ENCODE data around the gene RAB31.
A peak's percentile ranks its signal among the peaks of the same experiment; 100 is the strongest.

RAB31 gene

DNA sequence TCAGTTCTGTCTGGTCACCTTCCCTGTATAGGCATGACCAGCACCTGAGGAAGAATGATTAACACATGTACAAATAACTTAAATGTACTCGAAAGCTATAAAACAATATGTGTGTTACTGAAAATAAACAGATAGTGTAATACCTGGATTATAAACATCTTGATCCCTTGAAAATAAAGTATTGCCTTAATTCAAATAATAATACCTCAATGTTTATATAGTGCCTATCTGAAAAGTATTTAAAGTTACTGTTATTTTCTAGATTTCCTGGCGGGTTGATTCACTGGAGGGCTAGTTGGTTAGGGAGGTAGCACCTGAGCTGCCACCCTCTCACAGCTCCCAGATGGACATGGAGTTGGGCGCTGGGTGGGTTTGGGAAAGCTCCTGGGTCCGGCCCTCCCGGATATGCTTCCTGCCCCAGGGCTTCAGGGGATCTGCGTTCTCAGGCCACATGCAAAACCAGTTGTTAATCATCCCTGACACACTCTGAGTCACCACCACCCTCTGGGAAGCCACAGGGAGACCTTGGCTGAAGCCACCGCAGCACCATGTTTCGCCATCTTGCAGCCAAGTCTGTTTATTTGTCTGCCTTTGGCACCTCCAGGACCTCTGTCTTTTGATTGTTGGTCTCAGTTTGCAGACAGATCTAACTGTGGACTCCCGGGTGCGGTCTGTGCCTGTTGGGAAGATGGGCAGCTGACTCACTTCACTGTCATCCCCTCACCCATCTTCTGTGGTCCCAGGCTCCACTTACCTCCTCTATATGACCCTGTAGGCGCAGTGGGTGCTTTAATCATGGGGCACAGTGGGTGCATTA lies 35.3 kb downstream of the RAB31 start:
- Histone ChIP-seq H3K4me1 (ENCODE audit: control insufficient read depth, insufficient read depth, low read depth, low read length) (peaks cover 15% of the 10 kb centered on the region), H3K36me3 (ENCODE audit: control insufficient read depth in 1 of 2, insufficient read depth in 2 of 2, low read depth in 1 of 2, low read length in 2 of 2) (no peaks in the 10 kb centered on the region), H3K9ac (ENCODE audit: low read length) (peak overlapping the region; percentile 49), H3K14ac (ENCODE audit: low read length in 2 of 2) (no peak overlapping the region), H4K91ac (ENCODE audit: low read length) (no peak overlapping the region), H2BK12ac (ENCODE audit: low read length in 2 of 2) (peak overlapping the region in 1 of 2 experiments; percentile 57), H3K79me1 (replicated peaks; ENCODE audit: low read length, poor library complexity, severe bottlenecking) (peaks cover 4% of the 10 kb centered on the region), H3K18ac (ENCODE audit: low read depth in 1 of 2, low read length in 2 of 2) (peak overlapping the region in 1 of 2 experiments; percentile 65), H2AFZ (ENCODE audit: low read depth, low read length) (no peak overlapping the region), H4K8ac (ENCODE audit: low read length) (peak overlapping the region; percentile 10), H3K27ac (ENCODE audit: low read length, poor library complexity, severe bottlenecking) (peak overlapping the region; percentile 59), H3K4ac (ENCODE audit: low read depth in 1 of 2, low read length in 2 of 2) (peak overlapping the region in 1 of 2 experiments; percentile 26), H3K4me2 (ENCODE audit: low read length, poor library complexity, severe bottlenecking) (peak overlapping the region; percentile 2), H3K27me3 (ENCODE audit: control insufficient read depth in 1 of 2, insufficient read depth in 1 of 2, low read length in 2 of 2) (no peaks in the 10 kb centered on the region), H3K9me3 (ENCODE audit: control insufficient read depth, low read length) (no peaks in the 10 kb centered on the region), H2BK120ac (ENCODE audit: low read depth, low read length) (peak overlapping the region; percentile 57), H3K4me3 (ENCODE audit: insufficient read depth in 1 of 2, low read depth in 1 of 2, low read length in 2 of 2) (peak overlapping the region in 1 of 2 experiments; percentile 48), H2BK5ac (ENCODE audit: low read depth, low read length, poor library complexity, severe bottlenecking) (no peak overlapping the region), H2AK5ac (ENCODE audit: low read length, severe bottlenecking) (no peak overlapping the region), H3K23ac (ENCODE audit: low read length in 2 of 2) (no peak overlapping the region), H2BK15ac (ENCODE audit: low read depth, poor library complexity, severe bottlenecking) (peak overlapping the region; percentile 34)
- peak; percentile 98 for DNase-seq
- 7% methylated on average over 10 of the region's 11 CpGs for WGBS

DNA sequence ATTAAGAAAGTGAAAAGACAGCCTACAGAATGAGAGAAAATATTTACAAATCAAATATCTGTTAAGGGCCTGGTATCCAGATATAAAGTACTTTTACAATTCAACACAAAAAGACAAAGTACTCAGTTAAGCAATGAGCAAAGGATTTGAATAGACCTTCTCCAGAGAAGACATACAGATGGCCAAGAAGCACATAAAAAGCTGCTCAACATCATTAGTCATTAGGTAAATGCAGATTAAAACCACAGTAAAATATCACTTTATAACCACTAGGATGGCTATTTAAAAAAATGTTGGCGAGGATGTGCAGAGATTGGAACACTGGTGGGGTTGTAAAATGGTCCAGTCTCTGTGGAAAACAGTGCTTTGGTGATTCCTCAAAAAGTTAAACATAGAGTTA lies 38.9 kb downstream of the RAB31 start:
- WGBS = no CpG with 5 or more reads among the region's 1 CpG

DNA sequence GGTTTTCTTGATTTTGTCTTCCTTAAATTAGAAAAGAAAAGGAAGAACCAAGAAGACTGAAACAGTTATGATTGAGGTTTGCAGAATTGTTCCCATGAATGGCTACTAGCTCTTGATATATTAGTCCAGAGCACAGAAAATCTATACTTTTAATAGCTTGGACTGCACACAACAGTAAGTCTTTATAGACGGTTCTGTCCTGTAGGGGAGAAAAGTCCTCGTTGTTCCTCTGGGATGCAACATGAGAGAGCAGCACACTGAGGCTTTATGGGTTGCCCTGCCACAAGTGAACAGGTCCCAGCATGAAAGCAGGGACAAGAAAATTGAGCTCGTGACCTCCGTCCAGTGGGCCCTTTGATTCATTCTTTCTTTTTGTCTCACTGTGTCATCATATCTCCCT lies 41.5 kb downstream of the RAB31 start:
- Histone ChIP-seq H2BK120ac (ENCODE audit: low read depth, low read length) (no peak overlapping the region), H2BK5ac (ENCODE audit: low read depth, low read length, poor library complexity, severe bottlenecking) (no peak overlapping the region), H2BK12ac (ENCODE audit: low read length in 2 of 2) (no peak overlapping the region), H3K14ac (ENCODE audit: low read length in 2 of 2) (no peak overlapping the region), H2AFZ (ENCODE audit: low read depth, low read length) (no peak overlapping the region), H3K9ac (ENCODE audit: low read length) (no peak overlapping the region), H3K4me3 (ENCODE audit: insufficient read depth in 1 of 2, low read depth in 1 of 2, low read length in 2 of 2) (no peak overlapping the region), H3K27me3 (ENCODE audit: control insufficient read depth in 1 of 2, insufficient read depth in 1 of 2, low read length in 2 of 2) (no peaks in the 10 kb centered on the region), H3K23ac (ENCODE audit: low read length in 2 of 2) (no peak overlapping the region), H3K4ac (ENCODE audit: low read depth in 1 of 2, low read length in 2 of 2) (no peak overlapping the region), H4K8ac (ENCODE audit: low read length) (no peak overlapping the region), H3K4me2 (ENCODE audit: low read length, poor library complexity, severe bottlenecking) (no peak overlapping the region), H3K4me1 (ENCODE audit: control insufficient read depth, insufficient read depth, low read depth, low read length) (no peaks in the 10 kb centered on the region), H3K36me3 (ENCODE audit: control insufficient read depth in 1 of 2, insufficient read depth in 2 of 2, low read depth in 1 of 2, low read length in 2 of 2) (no peaks in the 10 kb centered on the region), H2BK15ac (ENCODE audit: low read depth, poor library complexity, severe bottlenecking) (no peak overlapping the region), H3K79me1 (replicated peaks; ENCODE audit: low read length, poor library complexity, severe bottlenecking) (peaks cover 4% of the 10 kb centered on the region), H3K9me3 (ENCODE audit: control insufficient read depth, low read length) (no peaks in the 10 kb centered on the region), H3K18ac (ENCODE audit: low read depth in 1 of 2, low read length in 2 of 2) (no peak overlapping the region), H2AK5ac (ENCODE audit: low read length, severe bottlenecking) (no peak overlapping the region), H3K27ac (ENCODE audit: low read length, poor library complexity, severe bottlenecking) (no peak overlapping the region), H4K91ac (ENCODE audit: low read length) (no peak overlapping the region)
- no peak for DNase-seq
- 100% methylated on average over 3 of the region's 4 CpGs for WGBS

More for the DNA sequence above, 38.9 kb downstream of the RAB31 start:
- Histone ChIP-seq H3K23ac (ENCODE audit: low read length in 2 of 2) (no peak overlapping the region), H3K36me3 (ENCODE audit: control insufficient read depth in 1 of 2, insufficient read depth in 2 of 2, low read depth in 1 of 2, low read length in 2 of 2) (no peaks in the 10 kb centered on the region), H3K4me2 (ENCODE audit: low read length, poor library complexity, severe bottlenecking) (no peak overlapping the region), H2BK5ac (ENCODE audit: low read depth, low read length, poor library complexity, severe bottlenecking) (no peak overlapping the region), H3K4me3 (ENCODE audit: insufficient read depth in 1 of 2, low read depth in 1 of 2, low read length in 2 of 2) (no peak overlapping the region), H3K79me1 (replicated peaks; ENCODE audit: low read length, poor library complexity, severe bottlenecking) (peaks cover 4% of the 10 kb centered on the region), H3K27ac (ENCODE audit: low read length, poor library complexity, severe bottlenecking) (no peak overlapping the region), H3K18ac (ENCODE audit: low read depth in 1 of 2, low read length in 2 of 2) (no peak overlapping the region), H3K4ac (ENCODE audit: low read depth in 1 of 2, low read length in 2 of 2) (no peak overlapping the region), H3K9me3 (ENCODE audit: control insufficient read depth, low read length) (no peaks in the 10 kb centered on the region), H2BK15ac (ENCODE audit: low read depth, poor library complexity, severe bottlenecking) (no peak overlapping the region), H3K27me3 (ENCODE audit: control insufficient read depth in 1 of 2, insufficient read depth in 1 of 2, low read length in 2 of 2) (no peaks in the 10 kb centered on the region), H2BK120ac (ENCODE audit: low read depth, low read length) (no peak overlapping the region), H2AK5ac (ENCODE audit: low read length, severe bottlenecking) (no peak overlapping the region), H3K4me1 (ENCODE audit: control insufficient read depth, insufficient read depth, low read depth, low read length) (peaks cover 9% of the 10 kb centered on the region), H3K14ac (ENCODE audit: low read length in 2 of 2) (no peak overlapping the region), H2AFZ (ENCODE audit: low read depth, low read length) (no peak overlapping the region), H4K91ac (ENCODE audit: low read length) (no peak overlapping the region), H3K9ac (ENCODE audit: low read length) (no peak overlapping the region), H4K8ac (ENCODE audit: low read length) (no peak overlapping the region), H2BK12ac (ENCODE audit: low read length in 2 of 2) (no peak overlapping the region)
- DNase-seq = no peak

DNA sequence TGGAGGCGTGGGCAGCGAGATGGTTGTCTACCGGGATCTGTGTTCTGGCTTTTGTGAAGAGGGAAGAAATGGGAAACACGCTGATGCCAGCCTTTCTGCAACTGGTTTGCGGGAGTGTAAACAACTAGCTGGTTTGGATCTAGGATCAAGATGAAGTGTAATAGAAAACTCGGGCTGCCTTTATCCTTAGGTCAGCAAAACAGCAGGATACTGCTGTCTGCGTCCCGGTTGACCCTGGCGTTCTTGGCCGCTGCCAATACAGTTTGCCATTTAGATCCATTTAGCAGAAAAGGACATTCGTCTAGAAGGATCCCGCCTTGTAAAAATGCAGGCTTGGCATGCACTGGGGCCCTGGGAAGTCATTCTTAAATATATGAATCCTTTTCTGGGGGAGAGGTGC lies 42.0 kb downstream of the RAB31 start:
- H3K27ac ChIP-seq (ENCODE audit: low read length, poor library complexity, severe bottlenecking) = no peak overlapping the region
- no peak overlapping the region for H2AK5ac ChIP-seq (ENCODE audit: low read length, severe bottlenecking)
- WGBS = 91% methylated on average over 12 of the region's 12 CpGs
- no peak overlapping the region for H3K23ac ChIP-seq (ENCODE audit: low read length in 2 of 2)
- H2BK15ac ChIP-seq (ENCODE audit: low read depth, poor library complexity, severe bottlenecking) = no peak overlapping the region
- H4K91ac ChIP-seq (ENCODE audit: low read length) = no peak overlapping the region
- H2BK120ac ChIP-seq (ENCODE audit: low read depth, low read length) = no peak overlapping the region
- H3K9ac ChIP-seq (ENCODE audit: low read length) = no peak overlapping the region
- H3K36me3 ChIP-seq (ENCODE audit: control insufficient read depth in 1 of 2, insufficient read depth in 2 of 2, low read depth in 1 of 2, low read length in 2 of 2) = no peaks in the 10 kb centered on the region
- H3K27me3 ChIP-seq (ENCODE audit: control insufficient read depth in 1 of 2, insufficient read depth in 1 of 2, low read length in 2 of 2) = no peaks in the 10 kb centered on the region
- H2BK12ac ChIP-seq (ENCODE audit: low read length in 2 of 2) = no peak overlapping the region
- peaks cover 4% of the 10 kb centered on the region for H3K79me1 ChIP-seq (replicated peaks; ENCODE audit: low read length, poor library complexity, severe bottlenecking)
- H3K4me2 ChIP-seq (ENCODE audit: low read length, poor library complexity, severe bottlenecking) = no peak overlapping the region
- H3K4ac ChIP-seq (ENCODE audit: low read depth in 1 of 2, low read length in 2 of 2) = no peak overlapping the region
- no peak overlapping the region for H4K8ac ChIP-seq (ENCODE audit: low read length)
- DNase-seq = no peak
- no peak overlapping the region for H2AFZ ChIP-seq (ENCODE audit: low read depth, low read length)
- H3K18ac ChIP-seq (ENCODE audit: low read depth in 1 of 2, low read length in 2 of 2) = no peak overlapping the region
- no peak overlapping the region for H2BK5ac ChIP-seq (ENCODE audit: low read depth, low read length, poor library complexity, severe bottlenecking)
- no peak overlapping the region for H3K4me3 ChIP-seq (ENCODE audit: insufficient read depth in 1 of 2, low read depth in 1 of 2, low read length in 2 of 2)
- H3K14ac ChIP-seq (ENCODE audit: low read length in 2 of 2) = no peak overlapping the region
- H3K4me1 ChIP-seq (ENCODE audit: control insufficient read depth, insufficient read depth, low read depth, low read length) = no peaks in the 10 kb centered on the region
- no peaks in the 10 kb centered on the region for H3K9me3 ChIP-seq (ENCODE audit: control insufficient read depth, low read length)

Data from mesenchymal stem cell (in vitro differentiated cells and primary cell).